Progenitor cell of endocrine pancreas (in vitro differentiated cells): Measurements from ENCODE around the gene FUT9. TPM values are rescaled to one million over a fixed set of nuclear protein-coding genes. Genes with fewer than 3 reads are reported as not detected.

ENCODE experiments used
- DNase-seq: peaks from one replicate; pipeline ENCODE4 v3.0.0; 2021; ENCODE audit warnings: low spot score; ENCODE audit not compliant: unreplicated experiment
- H3K27ac Mint-ChIP-seq: 2 replicates; pipeline ENCODE4 v1.8.0; 2021; ENCODE audit warnings: mild to moderate bottlenecking, moderate library complexity, mixed read lengths
- H3K27me3 Mint-ChIP-seq: 2 replicates; pipeline ENCODE4 v1.8.0; 2021; ENCODE audit warnings: mixed read lengths
- H3K36me3 Mint-ChIP-seq: 2 replicates; pipeline ENCODE4 v1.8.0; 2022; ENCODE audit warnings: mixed read lengths; ENCODE audit not compliant: insufficient read depth
- H3K4me1 Mint-ChIP-seq: 2 replicates; pipeline ENCODE4 v1.8.0; 2021; ENCODE audit warnings: low read depth, mixed read lengths
- H3K4me3 Mint-ChIP-seq: 2 replicates; pipeline ENCODE4 v1.8.0; 2021; ENCODE audit warnings: low read depth, mild to moderate bottlenecking, moderate library complexity, mixed read lengths
- H3K9me3 Mint-ChIP-seq: 2 replicates; pipeline ENCODE4 v1.8.0; 2021; ENCODE audit warnings: low read depth, mixed read lengths
- long read RNA-seq: library from polyadenylated mRNA; unstranded; transcript quantifications from one replicate; pipeline ENCODE4 v2.0.0, GENCODE V29; 2020
- total RNA-seq: library from RNA; stranded (reverse); gene quantifications from 2 replicates; pipeline ENCODE4 v1.2.1, GENCODE V29; 2021
- TF ChIP-seq, protein P1 (sequence below): fragments of 200-600 bp; sonication (generic); IDR thresholded peaks from one replicate; pipeline ENCODE4 v1.5.0; 2021; ENCODE audit warnings: antibody characterized with exemption, mild to moderate bottlenecking; ENCODE audit not compliant: unreplicated experiment

FUT9 gene
- 1.5 and 1.6 TPM in 2 replicates for total RNA-seq
- long read RNA-seq = 0 reads

DNA sequence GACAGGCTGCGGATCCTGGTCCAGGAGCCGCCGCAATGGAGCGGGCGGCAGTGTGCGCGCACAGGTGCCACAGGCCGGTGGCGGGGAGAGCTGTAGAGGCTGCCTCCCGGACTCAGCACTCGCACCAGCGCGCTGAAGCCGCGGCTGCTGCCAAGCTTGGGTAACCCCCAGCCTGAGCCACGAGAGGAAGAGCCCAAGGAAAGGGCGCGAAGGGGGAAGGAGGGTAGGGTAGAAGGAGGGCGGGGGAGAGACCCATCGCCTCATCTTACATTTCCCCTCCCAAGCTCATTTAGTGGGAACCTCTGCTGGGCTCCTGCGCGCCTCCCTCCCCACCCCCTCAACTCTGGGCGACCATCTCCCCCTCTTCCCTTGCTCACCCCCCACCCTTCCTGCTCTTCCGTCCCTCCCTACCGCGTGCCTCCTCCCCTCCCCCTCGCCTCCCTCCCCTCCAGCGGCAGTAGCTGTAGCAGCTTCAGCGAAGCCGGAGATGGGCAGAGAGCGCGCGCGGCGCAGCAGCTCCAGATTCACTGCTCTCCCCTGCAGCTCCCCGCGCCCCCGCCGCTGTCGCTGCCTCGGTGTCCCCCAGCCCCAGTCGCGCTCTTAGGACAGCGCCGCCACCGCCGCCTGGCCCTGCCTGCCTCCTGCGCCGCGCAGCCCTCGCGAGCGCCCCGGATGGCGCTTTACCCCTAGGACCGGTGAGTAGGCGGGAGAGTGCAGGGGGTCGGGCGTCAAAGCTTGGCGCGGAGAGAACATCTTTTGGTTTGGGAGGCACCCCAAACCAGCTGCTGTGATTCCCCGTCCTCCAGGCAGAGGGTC, at the start of gene FUT9:
FUT9 (plus strand) TSS at position 457 of the 816 bp plus-strand sequence. CDS start 187,182 bp downstream, outside the sequence.
- Mint-ChIP-seq H3K27me3 (peaks cover 50% of the 10 kb centered on the region), H3K4me3 (peak within 1 kb of the TSS; percentile 81), H3K9me3 (no peaks in the 10 kb centered on the region), H3K4me1 (peaks cover 5% of the 10 kb centered on the region), H3K27ac (peak within 1 kb of the TSS; percentile 84), H3K36me3 (no peaks in the 10 kb centered on the region)
- TF ChIP-seq, protein P1, sequence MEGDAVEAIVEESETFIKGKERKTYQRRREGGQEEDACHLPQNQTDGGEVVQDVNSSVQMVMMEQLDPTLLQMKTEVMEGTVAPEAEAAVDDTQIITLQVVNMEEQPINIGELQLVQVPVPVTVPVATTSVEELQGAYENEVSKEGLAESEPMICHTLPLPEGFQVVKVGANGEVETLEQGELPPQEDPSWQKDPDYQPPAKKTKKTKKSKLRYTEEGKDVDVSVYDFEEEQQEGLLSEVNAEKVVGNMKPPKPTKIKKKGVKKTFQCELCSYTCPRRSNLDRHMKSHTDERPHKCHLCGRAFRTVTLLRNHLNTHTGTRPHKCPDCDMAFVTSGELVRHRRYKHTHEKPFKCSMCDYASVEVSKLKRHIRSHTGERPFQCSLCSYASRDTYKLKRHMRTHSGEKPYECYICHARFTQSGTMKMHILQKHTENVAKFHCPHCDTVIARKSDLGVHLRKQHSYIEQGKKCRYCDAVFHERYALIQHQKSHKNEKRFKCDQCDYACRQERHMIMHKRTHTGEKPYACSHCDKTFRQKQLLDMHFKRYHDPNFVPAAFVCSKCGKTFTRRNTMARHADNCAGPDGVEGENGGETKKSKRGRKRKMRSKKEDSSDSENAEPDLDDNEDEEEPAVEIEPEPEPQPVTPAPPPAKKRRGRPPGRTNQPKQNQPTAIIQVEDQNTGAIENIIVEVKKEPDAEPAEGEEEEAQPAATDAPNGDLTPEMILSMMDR = peak; percentile 50
- DNase-seq = peak; percentile 42

DNA sequence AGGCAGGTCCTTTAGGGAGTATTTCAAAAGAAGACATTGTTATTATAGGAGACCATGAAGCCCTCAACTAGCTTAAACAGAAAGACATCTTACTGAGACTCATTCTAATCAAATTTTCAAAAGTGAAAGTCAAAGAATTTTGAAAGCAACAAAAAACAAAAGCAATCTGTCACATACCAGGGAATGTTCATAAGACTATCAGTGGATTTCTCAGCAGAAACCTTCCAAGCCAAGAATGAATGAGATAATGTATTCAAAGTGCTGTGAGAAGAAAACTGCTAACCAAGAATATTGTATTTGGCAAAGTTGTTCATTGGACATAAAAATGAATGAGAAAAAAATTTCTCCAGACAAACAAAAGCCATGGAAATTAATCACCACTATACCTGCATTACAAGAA, 48.2 kb upstream of the FUT9 start:
- TF ChIP-seq, protein P1 = no peak
- Mint-ChIP-seq H3K4me3 (no peak overlapping the region), H3K9me3 (peaks cover 21% of the 10 kb centered on the region), H3K4me1 (peaks cover 2% of the 10 kb centered on the region), H3K27me3 (no peaks in the 10 kb centered on the region), H3K27ac (no peak overlapping the region), H3K36me3 (no peaks in the 10 kb centered on the region)
- DNase-seq = no peak

DNA sequence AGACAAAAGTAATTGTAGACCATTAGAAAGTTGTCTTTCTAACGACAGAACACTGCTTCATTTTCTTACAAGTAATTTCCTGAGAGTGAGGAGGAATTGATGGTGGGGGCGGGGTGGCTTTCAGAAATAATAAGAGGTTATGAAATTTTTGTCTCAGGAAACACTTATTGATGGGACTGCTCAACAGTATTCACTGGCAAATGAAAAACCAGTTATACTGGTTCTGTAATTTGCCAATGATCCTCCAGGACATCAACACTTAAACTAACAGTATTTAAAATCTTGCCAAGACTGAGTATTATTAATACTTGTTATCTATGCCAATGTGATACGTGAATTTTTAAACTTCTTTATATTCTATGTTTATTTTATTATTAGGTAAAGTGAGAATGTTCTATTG, 41.8 kb upstream of the FUT9 start:
- peaks cover 15% of the 10 kb centered on the region for H3K9me3 Mint-ChIP-seq
- H3K36me3 Mint-ChIP-seq = no peaks in the 10 kb centered on the region
- no peaks in the 10 kb centered on the region for H3K4me1 Mint-ChIP-seq
- H3K27me3 Mint-ChIP-seq = no peaks in the 10 kb centered on the region
- TF ChIP-seq, protein P1 = no peak
- H3K4me3 Mint-ChIP-seq = no peak overlapping the region
- DNase-seq = no peak
- no peak overlapping the region for H3K27ac Mint-ChIP-seq

DNA sequence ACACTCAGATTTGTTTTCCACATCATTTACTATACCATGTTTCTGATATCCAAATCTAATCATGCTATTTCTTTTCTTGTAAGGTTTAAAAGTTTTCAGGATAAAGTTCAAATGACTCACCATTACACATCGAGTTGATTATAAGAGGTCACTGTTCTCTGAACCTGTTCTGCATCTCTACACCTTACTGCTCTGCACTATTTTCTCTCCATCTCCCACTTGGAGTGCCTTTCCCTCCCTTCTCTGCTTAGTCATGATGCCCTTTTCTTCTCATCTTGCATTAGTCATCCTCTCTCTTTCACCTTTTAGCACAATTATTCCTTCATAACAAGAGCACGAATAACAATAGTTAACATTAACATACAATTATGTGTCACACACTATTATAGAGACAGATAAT, 37.5 kb upstream of the FUT9 start:
- H3K4me3 Mint-ChIP-seq = no peak overlapping the region
- TF ChIP-seq, protein P1 = no peak
- no peaks in the 10 kb centered on the region for H3K4me1 Mint-ChIP-seq
- no peaks in the 10 kb centered on the region for H3K27me3 Mint-ChIP-seq
- H3K27ac Mint-ChIP-seq = no peak overlapping the region
- no peaks in the 10 kb centered on the region for H3K36me3 Mint-ChIP-seq
- H3K9me3 Mint-ChIP-seq = no peaks in the 10 kb centered on the region
- DNase-seq = no peak

DNA sequence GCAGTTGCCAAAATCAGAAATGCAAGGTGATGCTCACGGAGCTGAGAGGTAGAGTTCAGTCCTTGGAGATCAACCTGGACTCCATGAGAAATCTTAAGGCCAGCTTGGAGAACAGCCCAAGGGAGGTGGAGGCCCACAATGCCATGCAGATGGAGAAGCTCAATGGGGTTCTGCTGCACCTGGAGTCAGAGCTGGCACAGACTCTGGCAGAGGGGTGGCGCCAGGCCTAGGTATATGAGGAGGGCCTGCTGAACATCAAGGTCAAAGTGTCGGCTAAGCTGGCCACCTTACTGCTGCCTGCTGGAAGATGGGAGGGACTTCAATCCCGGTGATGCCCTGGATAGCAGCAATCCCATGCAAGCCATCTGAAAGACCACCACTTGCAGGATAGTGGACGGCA, 23.9 kb upstream of the FUT9 start:
- Mint-ChIP-seq H3K4me1 (peaks cover 1% of the 10 kb centered on the region), H3K27me3 (no peaks in the 10 kb centered on the region), H3K27ac (no peak overlapping the region), H3K9me3 (peaks cover 22% of the 10 kb centered on the region), H3K4me3 (no peak overlapping the region), H3K36me3 (no peaks in the 10 kb centered on the region)
- TF ChIP-seq, protein P1 = no peak
- DNase-seq = no peak
